ENCODE results near the gene CAV2. TPM values are rescaled to one million over a fixed set of nuclear protein-coding genes. Genes with fewer than 3 reads are reported as not detected.

Gene CAV2
- total RNA-seq, 2 experiments from 2014 or later: not detected

- Histone ChIP-seq H3K79me2 (ENCODE audit: insufficient read depth, low read depth, low read length) (no peaks in the 10 kb centered on the region), H3K4me1 (ENCODE audit: insufficient read depth, low read length, poor library complexity, severe bottlenecking) (no peaks in the 10 kb centered on the region), H3K4me2 (ENCODE audit: low read length) (no peak overlapping the region), H3K4me3 (ENCODE audit: low read depth, low read length, poor library complexity, severe bottlenecking) (no peak overlapping the region), H3K9me3 (ENCODE audit: low read length) (no peaks in the 10 kb centered on the region), H3K36me3 (ENCODE audit: insufficient read depth, low read length) (no peaks in the 10 kb centered on the region), H2AFZ (ENCODE audit: low read length) (no peak overlapping the region), H3K9me2 (ENCODE audit: insufficient read depth, low read length) (no peaks in the 10 kb centered on the region), H3K27ac (ENCODE audit: low read depth, low read length, poor library complexity, severe bottlenecking) (no peak overlapping the region), H4K20me1 (ENCODE audit: insufficient read depth, low read length) (no peaks in the 10 kb centered on the region)
- intact Hi-C loops (cut with micrococcal nuclease; ENCODE audit: unreplicated experiment): no loop called here
- no TSS peak for BruUV-seq (replicated peaks)
- CTCF ChIA-PET (ENCODE audit: unreplicated experiment): no interaction called here
- no peak for TF ChIP-seq EZH2phosphoT487 (IDR thresholded peaks at IDR 0.05; ENCODE audit: borderline replicate concordance, low read depth, low read length)
- no peak for TF ChIP-seq CTCF (conservative IDR thresholded peaks at IDR 0.05; ENCODE audit: low read length)
- no peak for DNase-seq (ENCODE audit: low spot score)
- POLR2A ChIA-PET: no interaction called here
Measured at GRCh38 chr7:116505823-116506222, 6.3 kb downstream of the CAV2 start.

- no TSS peak for BruUV-seq (replicated peaks)
- intact Hi-C loops (cut with micrococcal nuclease; ENCODE audit: unreplicated experiment): no loop called here
- TF ChIP-seq CTCF (conservative IDR thresholded peaks at IDR 0.05; ENCODE audit: low read length) (no peak), EZH2phosphoT487 (IDR thresholded peaks at IDR 0.05; ENCODE audit: borderline replicate concordance, low read depth, low read length) (no peak)
- Histone ChIP-seq H3K79me2 (ENCODE audit: insufficient read depth, low read depth, low read length) (no peaks in the 10 kb centered on the region), H3K4me2 (ENCODE audit: low read length) (no peak overlapping the region), H3K4me3 (ENCODE audit: low read depth, low read length, poor library complexity, severe bottlenecking) (no peak overlapping the region), H2AFZ (ENCODE audit: low read length) (no peak overlapping the region), H3K27ac (ENCODE audit: low read depth, low read length, poor library complexity, severe bottlenecking) (no peak overlapping the region), H3K9me3 (ENCODE audit: low read length) (no peaks in the 10 kb centered on the region), H3K36me3 (ENCODE audit: insufficient read depth, low read length) (no peaks in the 10 kb centered on the region), H3K9me2 (ENCODE audit: insufficient read depth, low read length) (no peaks in the 10 kb centered on the region), H3K4me1 (ENCODE audit: insufficient read depth, low read length, poor library complexity, severe bottlenecking) (peaks cover 10% of the 10 kb centered on the region), H4K20me1 (ENCODE audit: insufficient read depth, low read length) (no peaks in the 10 kb centered on the region)
- DNase-seq (ENCODE audit: low spot score): no peak
- POLR2A ChIA-PET: interaction anchor here (0.7 kb wide), 1 partner anchor 514 kb away, joined by 3 read pairs; no protein-coding TSS in a partner anchor
- CTCF ChIA-PET (ENCODE audit: unreplicated experiment): no interaction called here
Measured at GRCh38 chr7:116509982-116510579, 10.5 kb downstream of the CAV2 start.

GRCh38 chr7:116510795-116511194 is 11.3 kb downstream of the CAV2 start:
- Histone ChIP-seq H3K36me3 (ENCODE audit: insufficient read depth, low read length) (no peaks in the 10 kb centered on the region), H3K4me2 (ENCODE audit: low read length) (no peak overlapping the region), H4K20me1 (ENCODE audit: insufficient read depth, low read length) (no peaks in the 10 kb centered on the region), H3K9me3 (ENCODE audit: low read length) (no peaks in the 10 kb centered on the region), H3K4me1 (ENCODE audit: insufficient read depth, low read length, poor library complexity, severe bottlenecking) (peaks cover 10% of the 10 kb centered on the region), H3K4me3 (ENCODE audit: low read depth, low read length, poor library complexity, severe bottlenecking) (no peak overlapping the region), H3K27ac (ENCODE audit: low read depth, low read length, poor library complexity, severe bottlenecking) (no peak overlapping the region), H3K79me2 (ENCODE audit: insufficient read depth, low read depth, low read length) (no peaks in the 10 kb centered on the region), H3K9me2 (ENCODE audit: insufficient read depth, low read length) (no peaks in the 10 kb centered on the region), H2AFZ (ENCODE audit: low read length) (peak overlapping the region; percentile 91; the same call in 1 of the 2 replicates)
- TF ChIP-seq EZH2phosphoT487 (IDR thresholded peaks at IDR 0.05; ENCODE audit: borderline replicate concordance, low read depth, low read length) (no peak), CTCF (conservative IDR thresholded peaks at IDR 0.05; ENCODE audit: low read length) (no peak)
- DNase-seq (ENCODE audit: low spot score): no peak
- CTCF ChIA-PET (ENCODE audit: unreplicated experiment): no interaction called here
- intact Hi-C loops (cut with micrococcal nuclease; ENCODE audit: unreplicated experiment): no loop called here
- POLR2A ChIA-PET: no interaction called here
- no TSS peak for BruUV-seq (replicated peaks)
